Posterior vena cava (tissue), 2 donors: Measurements from ENCODE around the gene MAP3K14. TPM values are rescaled to one million over a fixed set of nuclear protein-coding genes. Genes with fewer than 3 reads are reported as not detected.

Experiments
- DNase-seq: peaks from one replicate; pipeline ENCODE4 v3.0.0-alpha.2; 2020; ENCODE audit warnings: low spot score
- intact Hi-C, 2 donors: fragments of 100-400 bp; cut with DNase I; formaldehyde crosslinking; loops; one replicate each; pipeline versions ENCODE4 v1.14.1 to v1.14.2; 2022 to 2023
- total RNA-seq, 2 donors: library from RNA; stranded (reverse); fragmentation: NEBNext Ultra II Directional; extraction: Animal tissue kit (Norgen Biotek cat#: 25700); gene quantifications; one replicate each; pipeline ENCODE4 v1.2.1, GENCODE V29; 2021
- donor health status: DM: yes; HTN: yes; CAD: no.
- donor health status: DM: yes; HTN: yes; CAD: no.

The MAP3K14 gene
- total RNA-seq, 2 donors from 2014 or later = 9.1 to 9.7 TPM

DNA sequence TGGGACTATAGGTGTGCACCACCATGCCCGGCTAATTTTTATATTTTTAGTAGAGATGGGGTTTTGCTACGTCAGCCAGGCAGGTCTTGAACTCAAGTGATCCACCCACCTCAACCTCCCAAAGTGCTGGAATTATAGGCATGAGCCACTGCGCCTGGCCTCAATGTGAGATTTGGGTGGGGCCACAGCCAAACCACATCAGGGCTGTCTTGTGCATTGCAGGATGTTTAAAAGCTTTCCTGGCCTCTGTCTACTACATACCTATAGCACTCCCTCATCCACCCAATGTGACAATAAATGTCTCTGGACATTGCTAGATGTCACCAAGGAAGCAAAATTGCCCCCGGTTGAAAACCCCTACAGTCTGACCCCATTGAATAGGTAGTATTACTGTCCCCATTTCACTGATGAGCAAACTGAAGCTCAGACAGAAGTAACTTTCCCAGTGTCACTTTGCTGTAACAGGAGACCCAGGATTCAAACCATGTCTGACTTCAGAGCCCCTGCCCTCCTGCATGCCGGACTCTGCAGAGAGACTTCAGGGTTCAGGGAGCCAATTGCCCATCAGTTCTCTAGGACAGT lies 3.6 kb upstream of the MAP3K14 start:
- no peak for DNase-seq
- intact Hi-C loops = loop anchor here (5.0 to 10.0 kb wide), 2 partner anchors 54 to 868 kb away; no protein-coding TSS in a partner anchor

DNA sequence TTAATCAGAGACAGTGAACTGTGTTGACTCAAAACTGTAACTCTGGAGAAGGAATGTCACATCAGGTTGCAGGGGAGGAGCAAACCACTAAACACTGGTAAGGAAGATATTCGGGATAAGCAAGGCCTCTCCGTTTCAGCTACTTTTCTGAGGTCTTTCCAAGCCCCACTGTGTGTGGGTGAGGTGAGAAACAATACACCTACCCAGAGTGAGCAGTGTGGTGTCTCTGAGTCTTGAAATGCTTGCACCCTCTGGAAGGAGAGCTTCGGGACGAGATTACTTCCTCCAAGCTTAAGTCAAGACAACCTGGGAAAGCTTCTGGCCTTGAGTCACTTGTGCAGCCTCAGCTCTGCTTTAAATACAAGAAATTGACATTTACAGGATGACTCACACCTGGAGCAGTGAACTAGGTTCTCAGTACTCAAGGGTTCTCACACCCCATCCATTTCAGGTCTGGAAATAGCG lies 2.5 kb upstream of the MAP3K14 start:
- intact Hi-C loops = loop anchor here in 1 of 2 donors (5.0 kb wide), 1 partner anchor 172 kb away; the partner anchor contains the start of gene HEXIM1
- DNase-seq = no peak

DNA sequence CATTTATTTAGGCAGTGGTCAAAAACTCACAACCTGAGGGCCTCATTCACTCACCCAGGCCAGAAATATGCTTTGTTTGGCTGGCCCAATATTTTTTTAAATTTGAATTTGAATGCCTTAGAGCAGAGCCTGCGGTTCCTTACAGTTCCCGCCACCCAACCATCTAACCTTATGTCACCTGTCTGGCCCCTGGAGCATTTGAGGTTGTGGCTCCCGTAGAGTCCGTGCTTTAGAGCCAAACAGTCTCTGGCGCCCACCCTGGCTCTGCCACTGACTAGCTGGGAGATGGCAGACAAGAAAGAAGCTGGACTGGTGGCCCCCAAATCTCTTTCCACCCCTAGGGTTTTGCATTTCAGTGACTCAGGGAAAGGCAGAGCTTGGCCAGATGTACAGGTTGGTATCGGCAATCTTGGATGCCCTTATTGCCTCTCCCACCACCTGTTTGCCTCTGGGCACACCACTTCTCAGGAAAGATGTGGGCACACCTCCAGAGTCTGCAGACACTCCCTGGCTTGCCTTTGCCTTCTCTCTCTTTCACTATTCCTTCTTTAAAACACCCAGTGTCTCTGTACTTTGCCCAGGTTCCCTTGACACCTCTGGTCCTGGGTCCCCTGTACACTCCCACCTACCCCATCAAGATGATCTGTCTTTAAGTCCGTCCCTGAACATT lies 1.9 kb upstream of the MAP3K14 start:
- intact Hi-C loops = loop anchor here in 1 of 2 donors (5.0 kb wide), 1 partner anchor 171 kb away; the partner anchor contains the start of gene HEXIM1
- no peak for DNase-seq

DNA sequence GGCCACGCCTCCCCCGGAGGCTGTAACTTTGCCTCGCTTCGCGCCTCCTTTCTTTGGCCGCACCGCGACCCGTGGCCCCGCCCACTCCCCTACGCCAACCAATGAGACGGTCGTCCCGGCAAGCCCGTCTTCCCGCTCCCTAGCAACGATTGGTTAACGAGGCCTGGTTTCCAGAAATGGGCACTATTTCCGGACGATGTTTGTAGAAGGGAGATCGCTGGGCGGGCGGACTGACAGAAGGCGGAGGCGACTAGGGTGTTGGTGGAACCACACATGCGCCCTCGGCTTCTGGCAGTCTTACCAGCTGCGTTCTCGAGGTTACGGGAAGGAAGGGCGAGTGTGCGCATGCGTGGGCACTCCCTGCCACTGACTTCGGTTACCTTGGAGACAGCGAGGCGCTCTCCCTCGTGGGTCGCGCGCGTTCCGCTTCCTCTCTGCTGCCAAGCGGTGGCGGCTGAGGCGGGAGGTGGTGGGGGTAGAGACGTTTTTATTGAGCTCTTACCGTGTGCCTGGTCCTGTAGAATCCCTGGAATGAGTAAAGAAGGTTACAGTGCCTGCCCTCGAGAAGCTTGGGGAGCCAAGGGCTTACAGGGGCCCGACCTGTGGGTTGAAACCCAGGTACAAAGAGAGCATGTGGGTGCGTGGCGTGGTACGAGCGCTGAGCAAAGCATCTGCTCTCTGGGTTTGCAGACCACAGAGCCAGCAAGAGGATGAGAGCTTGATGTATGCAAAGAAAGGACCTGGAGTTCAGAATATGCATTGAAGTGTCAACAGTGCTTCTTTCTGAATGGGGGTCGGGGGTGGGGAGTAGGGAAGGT lies 500 bp upstream of the MAP3K14 start:
- intact Hi-C loops = loop anchor here in 1 of 2 donors (5.0 kb wide), 1 partner anchor 170 kb away; the partner anchor contains the start of gene HEXIM1
- DNase-seq = peak; percentile 100

DNA sequence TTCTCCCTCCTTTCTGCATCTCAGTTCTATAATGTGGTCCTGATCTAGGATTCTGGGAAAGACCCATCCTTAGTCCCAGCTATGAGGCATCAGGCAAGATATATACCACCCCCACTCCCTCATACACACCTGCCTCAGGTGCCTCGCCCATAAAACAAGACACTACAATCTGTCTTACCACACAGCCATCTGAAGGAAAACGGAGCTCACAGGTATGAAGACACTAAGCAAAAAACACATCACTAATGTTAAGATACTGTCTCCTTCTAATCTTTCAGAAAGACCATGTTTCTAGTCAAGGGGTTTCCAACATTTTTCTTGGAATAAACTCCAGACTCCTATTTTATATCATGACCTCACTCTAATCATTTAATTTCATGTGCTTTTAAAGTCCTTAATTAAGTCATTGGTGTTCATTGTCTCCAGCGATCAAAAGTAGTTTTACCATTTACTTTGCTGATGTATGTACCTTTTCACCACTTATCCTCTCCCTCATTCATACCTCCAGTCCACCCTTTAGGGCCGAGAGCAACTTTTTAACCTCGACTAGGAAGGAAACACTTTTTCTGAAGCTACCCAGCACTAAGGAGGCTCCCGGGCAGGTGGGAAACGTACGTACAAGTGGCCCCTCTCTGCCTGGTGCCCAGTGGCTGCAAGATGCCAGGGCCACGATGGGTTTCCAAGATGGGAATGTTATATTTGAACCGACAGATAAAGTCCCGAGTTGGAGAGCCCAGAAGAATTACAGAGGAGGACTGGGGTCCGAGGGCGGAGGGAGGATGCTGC lies 979 bp downstream of the MAP3K14 start:
- intact Hi-C loops = loop anchor here in 1 of 2 donors (5.0 kb wide), 1 partner anchor 169 kb away; the partner anchor contains the start of gene HEXIM1
- no peak for DNase-seq

DNA sequence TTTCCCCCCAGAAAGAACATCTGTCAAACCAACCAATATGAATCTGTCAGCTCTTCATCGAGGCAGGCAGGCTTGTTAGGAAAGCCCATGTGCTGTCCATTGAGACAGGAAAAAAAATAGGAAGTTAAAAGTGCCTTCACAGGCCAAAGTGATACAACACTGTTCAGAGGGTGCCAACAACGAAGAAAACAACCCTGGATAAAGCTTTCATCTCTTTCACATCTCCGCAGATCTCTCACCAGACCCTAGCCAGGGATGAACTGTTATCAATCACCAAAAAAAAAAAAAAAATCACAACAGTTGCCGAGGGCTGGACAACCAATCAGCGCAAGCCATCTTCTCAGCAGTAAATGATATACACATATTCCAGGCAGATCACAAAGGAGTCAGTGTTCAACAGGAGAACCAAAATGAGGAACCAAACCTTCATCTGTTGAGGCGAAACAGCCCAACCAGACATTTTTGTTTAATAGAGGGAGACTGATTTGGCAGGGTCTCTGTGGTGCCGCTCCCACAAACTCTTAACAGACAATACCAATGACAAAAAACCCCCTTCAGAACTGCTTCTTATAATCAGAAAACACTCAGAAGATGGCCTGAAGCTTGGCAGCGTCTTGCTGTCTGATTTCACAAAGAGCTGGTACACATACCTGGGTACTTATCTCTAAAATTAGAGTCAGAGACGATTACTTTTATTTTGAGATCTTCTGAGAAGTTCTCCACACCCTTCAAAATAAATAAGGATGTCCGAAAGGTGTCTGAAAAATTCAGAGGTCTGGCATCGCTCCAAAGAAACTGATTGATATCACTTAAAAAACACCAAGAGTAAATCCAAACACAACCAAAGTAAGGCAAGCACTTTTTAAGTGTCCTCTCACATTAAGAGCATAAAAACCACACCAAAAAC lies 1.8 kb downstream of the MAP3K14 start:
- DNase-seq = no peak
- intact Hi-C loops = loop anchor here in 1 of 2 donors (5.0 kb wide), 1 partner anchor 168 kb away; the partner anchor contains the start of gene HEXIM1

DNA sequence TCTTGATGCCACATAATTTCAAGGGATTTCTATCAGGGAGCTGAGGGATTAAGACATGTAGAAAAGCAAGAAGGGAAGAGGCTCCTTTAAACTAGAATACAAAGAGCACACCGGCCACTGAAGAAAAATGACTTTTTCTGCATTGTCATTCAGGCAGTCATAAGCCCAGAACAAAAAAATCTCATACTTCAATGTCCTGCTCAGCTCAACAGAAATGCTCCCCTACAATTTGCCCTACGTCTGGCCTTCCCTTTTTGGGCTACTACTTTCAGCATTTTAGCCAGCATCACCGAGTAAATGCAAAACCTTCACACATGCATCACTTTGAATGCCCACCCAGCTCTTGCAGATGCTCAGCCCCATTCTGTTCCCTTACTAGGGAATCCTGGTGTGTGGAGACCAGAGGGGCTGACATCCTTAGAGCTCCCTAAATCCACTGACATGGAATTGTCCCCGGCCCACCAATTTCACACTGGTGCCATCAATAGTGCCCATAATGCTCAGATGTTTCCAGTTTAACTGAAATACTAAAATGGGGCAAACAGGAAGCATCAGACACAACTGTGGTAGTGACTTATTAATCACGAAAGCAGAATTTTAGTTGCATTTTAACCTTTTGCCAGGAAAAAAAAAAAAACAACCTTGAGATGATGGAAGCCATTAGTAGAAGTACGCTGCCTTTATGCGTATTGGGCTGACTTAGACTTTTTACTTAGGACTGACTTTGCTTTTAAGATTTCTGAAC lies 2.7 kb downstream of the MAP3K14 start:
- DNase-seq = no peak
- intact Hi-C loops = no loop called here

DNA sequence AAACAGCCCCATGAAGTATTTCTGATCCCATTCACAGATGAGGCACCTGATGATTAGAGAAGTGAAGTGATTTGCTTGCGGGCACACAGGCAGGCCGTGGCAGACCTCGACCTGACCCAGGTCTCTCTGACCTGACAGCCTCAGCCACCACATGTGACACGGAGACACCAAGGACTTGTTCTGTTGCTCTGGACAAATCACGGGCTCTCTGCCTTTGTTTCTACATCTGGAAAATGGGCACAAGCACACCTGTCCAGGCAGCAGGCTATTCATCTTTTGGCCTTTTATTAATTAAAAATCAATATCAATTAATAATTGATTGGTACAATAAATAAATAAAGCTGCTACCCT lies 3.4 kb downstream of the MAP3K14 start:
- DNase-seq = no peak
- intact Hi-C loops = no loop called here

DNA sequence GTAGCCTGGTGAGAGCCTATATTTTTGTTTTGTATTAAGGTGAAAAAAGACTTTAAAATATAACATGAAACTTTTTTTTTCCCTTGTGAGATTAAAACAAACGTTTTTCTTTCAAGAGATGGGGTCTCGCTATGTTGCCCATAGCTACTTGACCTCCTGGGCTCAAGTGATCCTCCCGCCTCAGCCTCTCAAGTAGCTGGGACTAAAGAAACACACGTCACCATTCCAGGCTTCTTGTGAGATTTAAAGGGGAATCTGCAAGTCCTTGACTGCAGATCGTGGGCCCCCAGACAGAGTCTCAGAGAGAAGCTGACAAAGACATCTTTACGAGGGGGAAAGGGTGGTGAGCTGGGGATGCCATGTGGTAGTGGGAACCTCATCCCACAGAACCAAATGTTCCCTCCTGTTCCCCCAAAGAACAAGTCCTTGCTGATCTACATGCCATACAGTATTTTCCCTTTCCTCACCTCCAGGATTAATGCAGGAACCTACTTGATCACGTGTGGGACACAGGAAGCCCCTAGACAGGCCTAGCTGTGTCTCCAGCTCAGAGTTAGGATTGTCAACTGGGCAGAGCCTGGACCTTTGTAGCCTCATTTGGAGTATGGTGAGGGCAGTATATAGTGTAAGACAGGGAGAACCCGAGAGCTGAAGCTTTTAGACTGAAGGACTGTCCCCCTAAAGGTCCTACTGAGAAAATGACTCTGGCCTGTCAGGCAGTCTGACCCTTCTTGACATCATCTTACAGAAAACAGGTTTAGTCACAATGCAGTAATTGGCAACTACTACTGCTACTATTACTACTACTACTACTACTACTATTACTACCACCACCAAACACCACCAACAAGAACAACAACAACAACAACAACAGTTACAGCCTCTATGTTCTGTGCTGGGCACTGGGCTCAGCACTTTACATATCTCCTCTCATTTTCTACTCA lies 4.1 kb downstream of the MAP3K14 start:
- intact Hi-C loops = no loop called here
- DNase-seq = no peak

DNA sequence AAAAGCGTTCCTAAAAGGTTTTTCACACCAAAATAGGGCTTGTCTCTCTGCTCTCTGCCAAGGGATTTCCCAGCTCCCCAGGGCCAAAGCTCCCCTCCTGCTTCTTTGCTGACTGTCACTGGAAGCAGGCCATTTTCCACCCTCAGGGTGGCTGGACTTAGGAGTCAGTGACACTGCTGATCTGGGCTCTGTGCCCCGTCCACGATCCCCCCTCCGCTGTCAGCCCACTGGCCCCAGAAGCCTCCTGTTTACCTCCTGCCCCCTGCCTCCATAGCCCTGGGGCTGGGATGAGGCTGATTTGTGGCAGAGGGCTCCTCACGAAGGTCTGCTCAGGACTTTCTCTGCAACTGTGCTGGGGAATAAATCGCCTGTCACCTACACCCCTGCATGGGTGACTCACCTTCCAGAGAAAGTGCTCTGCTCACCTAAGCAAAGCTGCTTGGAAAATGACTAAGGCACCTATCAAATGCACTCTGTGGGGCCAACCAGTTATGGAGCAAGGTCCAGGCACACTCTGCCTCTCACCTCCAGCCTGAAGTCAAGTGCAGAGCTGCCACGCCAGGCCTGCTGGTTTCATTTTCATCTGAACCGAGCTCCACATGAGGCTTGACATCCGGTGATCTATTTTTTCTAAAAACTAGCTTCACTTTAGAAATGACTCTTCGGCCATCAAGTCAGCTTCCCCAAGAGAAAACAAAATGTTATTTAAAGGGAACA lies 4.9 kb downstream of the MAP3K14 start:
- intact Hi-C loops = no loop called here
- no peak for DNase-seq

DNA sequence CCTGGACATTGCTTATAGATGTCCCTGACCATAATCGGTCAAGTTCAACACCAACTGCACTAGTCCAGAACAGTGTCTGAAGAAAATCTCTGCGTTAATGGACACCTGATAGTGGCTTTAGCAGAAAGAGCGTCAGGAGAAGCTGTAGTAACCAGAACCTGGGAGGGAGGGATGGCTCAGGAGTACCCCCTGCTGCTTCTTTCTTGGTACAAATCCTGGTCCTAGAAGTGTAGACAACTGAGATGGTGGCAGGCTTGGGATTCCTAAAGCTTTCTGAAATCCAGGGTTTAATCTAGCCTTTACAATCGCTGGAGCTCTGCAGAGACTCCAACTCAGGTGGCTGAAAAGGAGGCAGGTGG lies 5.4 kb downstream of the MAP3K14 start:
- DNase-seq = no peak
- intact Hi-C loops = no loop called here

DNA sequence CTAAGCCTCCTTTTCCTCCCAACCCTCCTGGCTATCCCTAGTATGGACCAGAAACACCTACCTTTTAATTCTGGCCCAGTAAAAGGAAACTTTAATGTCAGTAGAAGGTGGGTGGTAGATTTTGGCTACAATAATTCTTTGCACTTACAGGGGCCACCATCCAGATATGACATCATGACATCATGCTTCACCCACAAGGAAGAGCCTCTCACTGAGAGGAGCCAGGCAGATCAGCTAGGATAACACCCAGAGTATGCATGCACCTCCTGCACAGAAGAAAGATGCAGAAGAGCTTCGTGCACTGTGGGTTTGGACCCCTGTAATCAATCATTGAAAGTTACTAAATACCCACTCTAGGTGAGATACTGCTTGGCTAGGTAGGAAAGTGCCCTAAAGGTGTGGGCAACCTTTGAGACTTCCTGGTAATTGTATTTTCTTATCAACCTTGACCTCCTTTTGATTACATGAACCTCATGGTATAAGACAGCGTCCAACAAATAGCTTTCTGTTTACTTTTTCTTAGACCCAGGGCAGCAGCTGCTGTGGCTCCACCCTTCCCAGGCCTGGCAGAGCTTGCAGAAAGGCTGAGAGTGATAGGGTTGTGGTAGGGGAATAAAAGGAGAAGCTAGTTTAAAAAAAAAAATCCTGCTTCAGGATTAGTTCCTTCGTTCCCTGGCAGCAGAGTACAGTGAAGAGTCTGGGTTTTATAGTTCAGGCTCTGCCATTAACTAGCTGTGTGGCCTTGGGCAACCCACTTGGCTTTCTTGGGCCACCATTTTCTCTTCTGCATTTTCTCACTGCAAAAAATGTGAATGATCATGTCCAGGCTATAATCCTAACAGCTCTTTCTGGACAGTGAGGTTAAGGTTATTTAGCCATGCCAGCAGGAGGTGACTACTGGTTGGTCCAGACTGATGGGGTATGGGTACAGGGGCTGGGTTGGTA lies 6.2 kb downstream of the MAP3K14 start:
- no peak for DNase-seq

DNA sequence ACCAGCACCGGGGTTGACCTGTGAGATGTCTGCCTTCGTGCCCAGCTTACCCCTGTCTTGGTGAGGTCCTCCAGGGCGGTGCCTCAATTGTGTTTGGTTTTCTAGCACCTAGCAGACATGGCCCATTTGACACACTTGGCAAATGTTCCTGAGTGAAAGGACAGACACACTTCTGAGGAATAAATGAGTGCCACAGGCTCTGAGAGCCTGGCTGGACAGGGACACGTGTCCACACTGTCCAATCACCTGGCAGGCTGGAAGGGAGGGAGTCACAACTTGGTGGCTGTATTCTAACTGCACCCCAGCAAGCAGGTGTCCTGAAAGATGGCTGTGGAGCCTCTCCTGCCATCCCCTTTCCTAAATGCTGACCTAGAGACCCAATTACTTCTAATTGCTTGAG lies 7.4 kb downstream of the MAP3K14 start:
- DNase-seq = no peak
- intact Hi-C loops = no loop called here

More for the DNA sequence above, 6.2 kb downstream of the MAP3K14 start:
- intact Hi-C loops = no loop called here

DNA sequence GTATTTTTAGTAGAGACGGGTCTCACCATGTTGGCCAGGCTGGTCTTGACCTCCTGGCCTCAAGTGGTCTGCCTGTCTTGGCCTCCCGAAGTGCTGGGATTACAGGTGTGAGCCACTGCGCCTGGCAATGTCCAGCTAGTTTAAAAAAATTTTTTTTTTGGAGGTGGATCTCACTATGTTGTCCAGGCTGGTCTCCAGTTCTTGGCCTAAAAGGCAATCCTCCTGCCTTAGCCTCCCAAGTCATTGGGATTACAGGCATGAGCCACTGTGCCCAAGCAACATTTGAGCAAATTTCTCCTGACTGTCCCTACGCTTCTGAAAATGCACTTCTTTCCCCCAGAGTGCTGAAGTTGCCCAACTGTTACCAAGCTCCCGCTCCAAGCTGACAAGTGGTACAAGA lies 8.0 kb downstream of the MAP3K14 start:
- no peak for DNase-seq
- intact Hi-C loops = no loop called here

DNA sequence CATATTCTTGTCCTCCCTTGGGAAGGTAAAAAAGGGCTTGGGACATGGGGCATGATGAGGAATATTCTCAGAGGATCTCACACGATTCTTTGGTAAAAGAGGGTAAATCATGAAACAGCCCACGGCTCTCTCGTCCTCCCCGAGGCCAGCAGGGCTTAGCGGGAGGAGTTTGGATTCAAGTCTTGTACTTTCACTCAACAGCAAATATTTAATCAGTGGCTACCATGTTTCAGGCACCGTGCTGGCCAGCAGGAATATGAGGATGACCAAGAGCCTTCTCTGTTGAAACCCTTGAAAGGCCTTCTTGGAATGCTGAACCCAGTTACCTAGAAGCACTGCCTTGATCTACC lies 8.8 kb downstream of the MAP3K14 start:
- no peak for DNase-seq
- intact Hi-C loops = no loop called here
